ENCODE results near the gene TRIM40.

TRIM40 gene

GRCh38 chr6:30135757-30136156 lies at the start of gene TRIM40:
Gene TRIM40, plus strand, starts transcription at chr6:30136140. Its CDS starts 897 bp downstream, at chr6:30137037.
- DNase-seq (ENCODE audit: low read depth), result no peak
- no peak within 1 kb of the TSS for H3K4me3 ChIP-seq (replicated peaks; ENCODE audit: low read depth, low read length)
- TF ChIP-seq, protein P1, sequence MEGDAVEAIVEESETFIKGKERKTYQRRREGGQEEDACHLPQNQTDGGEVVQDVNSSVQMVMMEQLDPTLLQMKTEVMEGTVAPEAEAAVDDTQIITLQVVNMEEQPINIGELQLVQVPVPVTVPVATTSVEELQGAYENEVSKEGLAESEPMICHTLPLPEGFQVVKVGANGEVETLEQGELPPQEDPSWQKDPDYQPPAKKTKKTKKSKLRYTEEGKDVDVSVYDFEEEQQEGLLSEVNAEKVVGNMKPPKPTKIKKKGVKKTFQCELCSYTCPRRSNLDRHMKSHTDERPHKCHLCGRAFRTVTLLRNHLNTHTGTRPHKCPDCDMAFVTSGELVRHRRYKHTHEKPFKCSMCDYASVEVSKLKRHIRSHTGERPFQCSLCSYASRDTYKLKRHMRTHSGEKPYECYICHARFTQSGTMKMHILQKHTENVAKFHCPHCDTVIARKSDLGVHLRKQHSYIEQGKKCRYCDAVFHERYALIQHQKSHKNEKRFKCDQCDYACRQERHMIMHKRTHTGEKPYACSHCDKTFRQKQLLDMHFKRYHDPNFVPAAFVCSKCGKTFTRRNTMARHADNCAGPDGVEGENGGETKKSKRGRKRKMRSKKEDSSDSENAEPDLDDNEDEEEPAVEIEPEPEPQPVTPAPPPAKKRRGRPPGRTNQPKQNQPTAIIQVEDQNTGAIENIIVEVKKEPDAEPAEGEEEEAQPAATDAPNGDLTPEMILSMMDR (IDR thresholded peaks at IDR 0.05; ENCODE audit: low read length, missing control alignments), result no peak

GRCh38 chr6:30087876-30088275 lies 48.1 kb upstream of the TRIM40 start:
- H3K4me3 ChIP-seq (replicated peaks; ENCODE audit: low read depth, low read length), result no peak overlapping the region
- TF ChIP-seq, protein P1 (IDR thresholded peaks at IDR 0.05; ENCODE audit: low read length, missing control alignments), result no peak
- DNase-seq (ENCODE audit: low read depth), result no peak

DNA sequence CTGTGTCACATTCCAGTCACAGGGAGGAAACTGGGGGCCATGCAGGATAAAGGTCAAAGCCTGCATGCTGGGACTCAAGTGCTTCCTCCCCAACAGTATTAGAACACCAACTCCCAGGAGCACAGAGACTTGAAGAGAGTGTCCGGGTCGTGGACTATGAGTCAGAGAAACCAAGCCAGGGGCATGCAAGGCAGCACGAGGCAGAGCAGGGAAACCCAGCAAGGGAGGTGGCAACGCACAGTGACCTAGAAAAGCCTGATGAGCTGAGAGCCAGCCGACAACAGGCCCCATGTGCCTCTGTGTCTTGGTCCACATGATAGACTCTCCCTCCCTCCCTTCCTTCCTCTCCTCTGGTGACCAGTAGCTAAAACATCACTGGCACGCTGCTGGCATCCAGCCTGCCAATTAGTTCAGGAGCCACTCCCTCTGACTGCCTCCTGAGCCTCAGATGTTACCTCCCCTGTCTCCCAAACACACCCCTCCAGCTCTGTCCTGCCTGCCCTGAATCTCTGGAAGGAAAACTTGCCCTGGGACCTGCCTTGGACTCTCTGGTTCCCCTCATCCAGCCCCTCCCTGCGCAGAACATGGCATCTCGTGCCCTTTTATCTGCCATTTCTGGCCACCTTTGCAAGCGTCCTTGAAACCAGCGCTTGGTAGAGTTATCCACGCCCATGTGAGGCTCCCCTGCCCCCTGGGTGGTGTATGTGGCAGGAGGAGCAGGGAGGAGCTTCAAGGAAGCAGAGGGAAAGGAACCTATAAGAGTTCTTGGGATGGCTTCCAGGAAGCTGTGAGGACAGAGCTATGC lies 44.2 kb upstream of the TRIM40 start:
- H3K4me3 ChIP-seq (replicated peaks; ENCODE audit: low read depth, low read length), result no peak overlapping the region
- TF ChIP-seq, protein P1 (IDR thresholded peaks at IDR 0.05; ENCODE audit: low read length, missing control alignments), result no peak
- peak; percentile 52 for DNase-seq (ENCODE audit: low read depth)

- no peak for DNase-seq (ENCODE audit: low read depth)
- TF ChIP-seq, protein P1 (IDR thresholded peaks at IDR 0.05; ENCODE audit: low read length, missing control alignments), result no peak
- no peak overlapping the region for H3K4me3 ChIP-seq (replicated peaks; ENCODE audit: low read depth, low read length)
These were observed 42.9 kb upstream of the TRIM40 start for GRCh38 chr6:30092852-30093543.

DNA sequence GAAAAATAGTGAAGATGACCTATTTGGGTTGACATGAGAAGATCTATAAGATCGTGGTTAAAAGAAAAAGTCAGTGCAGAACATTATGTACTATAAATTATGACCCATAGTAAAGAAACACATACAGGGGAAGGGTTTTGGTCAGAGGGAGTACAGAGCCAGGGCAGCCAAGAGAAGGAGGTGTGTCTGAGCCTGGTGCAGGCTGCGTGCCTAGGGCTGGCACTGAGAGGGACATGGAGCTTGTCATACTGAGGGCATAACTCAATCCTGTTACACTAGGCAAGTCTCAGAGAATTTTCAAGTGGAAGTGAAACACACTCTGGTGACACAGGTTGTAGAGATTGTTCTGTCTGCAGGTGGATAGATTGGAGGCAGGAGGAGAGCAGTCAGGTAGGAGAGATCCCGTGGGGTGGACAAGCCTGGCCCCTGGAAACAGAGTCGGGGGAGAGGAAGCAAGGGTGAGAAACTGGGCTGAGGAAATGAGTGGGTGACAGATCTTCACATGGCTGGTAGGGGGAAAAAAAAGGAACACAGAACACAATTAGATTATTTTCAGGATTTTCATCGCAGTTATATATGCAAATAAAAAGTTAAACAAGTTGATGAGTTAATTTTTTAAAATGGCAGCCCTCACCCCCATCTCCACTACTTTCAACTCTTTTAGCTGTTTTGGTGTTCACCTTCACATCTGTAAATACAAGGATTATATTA lies 41.8 kb upstream of the TRIM40 start:
- H3K4me3 ChIP-seq (replicated peaks; ENCODE audit: low read depth, low read length), result no peak overlapping the region
- no peak for DNase-seq (ENCODE audit: low read depth)
- TF ChIP-seq, protein P1 (IDR thresholded peaks at IDR 0.05; ENCODE audit: low read length, missing control alignments), result no peak

- H3K4me3 ChIP-seq (replicated peaks; ENCODE audit: low read depth, low read length), result no peak overlapping the region
- TF ChIP-seq, protein P1 (IDR thresholded peaks at IDR 0.05; ENCODE audit: low read length, missing control alignments), result no peak
- no peak for DNase-seq (ENCODE audit: low read depth)
These were observed 39.1 kb upstream of the TRIM40 start for GRCh38 chr6:30096829-30097228.
